HepG2 (cell line): ENCODE measurements around the gene FNDC4. TPM values are rescaled to one million over a fixed set of nuclear protein-coding genes. Genes with fewer than 3 reads are reported as not detected.

Experiments
- FOSL1 ChIP-seq: sonication (generic); formaldehyde crosslinking; IDR thresholded peaks from 2 replicates; pipeline ENCODE4 v1.9.0; 2021; ENCODE audit warnings: missing genetic modification reagents, borderline replicate concordance
- ISL2 ChIP-seq: sonication (generic); formaldehyde crosslinking; IDR thresholded peaks from 2 replicates; pipeline ENCODE4 v1.5.0; 2020; ENCODE audit warnings: missing genetic modification reagents
- JARID2 ChIP-seq: sonication (generic); formaldehyde crosslinking; IDR thresholded peaks from 2 replicates; pipeline ENCODE4 v1.8.1; 2023; ENCODE audit warnings: missing genetic modification reagents, inconsistent platforms; ENCODE audit not compliant: insufficient replicate concordance
- NFIC ChIP-seq: IDR thresholded peaks from 2 replicates; pipeline ENCODE4 v1.6.1; 2012; ENCODE audit warnings: mild to moderate bottlenecking, low read length, inconsistent platforms
- SKI ChIP-seq: fragments of 450-650 bp; IDR thresholded peaks from one replicate; pipeline ENCODE4 v1.6.1; 2018; ENCODE audit warnings: mild to moderate bottlenecking; ENCODE audit not compliant: partially characterized antibody
- SMAD9 ChIP-seq: sonication (generic); formaldehyde crosslinking; IDR thresholded peaks from 2 replicates; pipeline ENCODE4 v1.5.1; 2020; ENCODE audit warnings: mild to moderate bottlenecking, missing genetic modification reagents
- SMARCC2 ChIP-seq: fragments of 450-650 bp; IDR thresholded peaks from 2 replicates; pipeline ENCODE4 v1.6.1; 2017; ENCODE audit warnings: antibody characterized with exemption, mild to moderate bottlenecking
- SRY ChIP-seq: sonication (generic); formaldehyde crosslinking; IDR thresholded peaks from 2 replicates; pipeline ENCODE4 v1.8.0; 2022; ENCODE audit warnings: mild to moderate bottlenecking, missing genetic modification reagents
- ZNF235 ChIP-seq: sonication (generic); formaldehyde crosslinking; IDR thresholded peaks from 2 replicates; pipeline ENCODE4 v1.8.1; 2023; ENCODE audit warnings: mild to moderate bottlenecking, missing genetic modification reagents, borderline replicate concordance
- ZNF333 ChIP-seq: sonication (generic); formaldehyde crosslinking; IDR thresholded peaks from 2 replicates; pipeline ENCODE4 v1.4.0; 2020; ENCODE audit warnings: mild to moderate bottlenecking, missing genetic modification reagents, borderline replicate concordance
- ZNF343 ChIP-seq: sonication (generic); formaldehyde crosslinking; IDR thresholded peaks from 2 replicates; pipeline ENCODE4 v1.4.0; 2020; ENCODE audit warnings: mild to moderate bottlenecking, missing genetic modification reagents
- ZNF674 ChIP-seq: sonication (generic); formaldehyde crosslinking; IDR thresholded peaks from 2 replicates; pipeline ENCODE4 v1.5.0; 2020; ENCODE audit warnings: low read depth, mild to moderate bottlenecking, missing genetic modification reagents
- ZNF737 ChIP-seq: sonication (generic); formaldehyde crosslinking; IDR thresholded peaks from 2 replicates; pipeline ENCODE4 v1.5.0; 2020; ENCODE audit warnings: missing genetic modification reagents, mild to moderate bottlenecking, borderline replicate concordance
- ZNF782 ChIP-seq: sonication (generic); formaldehyde crosslinking; IDR thresholded peaks from 2 replicates; pipeline ENCODE4 v1.4.0; 2020; ENCODE audit warnings: missing genetic modification reagents, mild to moderate bottlenecking, borderline replicate concordance
- ZSCAN22 ChIP-seq: sonication (generic); formaldehyde crosslinking; IDR thresholded peaks from 2 replicates; pipeline ENCODE4 v1.4.0; 2020; ENCODE audit warnings: mild to moderate bottlenecking, missing genetic modification reagents
- polyA plus RNA-seq, 8 experiments: library from polyadenylated mRNA; depleted of rRNA in 3 of 8; stranded (reverse) in 7 of 8; unstranded in 1 of 8; fragments of >200 nt; fragmentation: Illumina TruSeq in 4 of 8; extraction: Trizol in 4 of 8; gene quantifications; 2 replicates each; pipeline versions ENCODE4 v1.2.1 to v1.2.3, GENCODE V29; 2011 to 2016; ENCODE audit warnings: low read depth in 4 of 8, missing spikeins in 1 of 8, mixed read lengths in 1 of 8; ENCODE audit not compliant: insufficient read depth in 1 of 8
- total RNA-seq, 5 experiments: library from RNA; depleted of rRNA; stranded (reverse); fragments of >200 nt; fragmentation: Illumina TruSeq; extraction: Trizol; gene quantifications; 2 replicates each; pipeline ENCODE4 v1.2.3, GENCODE V29; 2016; ENCODE audit warnings: low read depth in 1 of 5
- TF ChIP-seq, protein P1 (sequence below): sonication (generic); formaldehyde crosslinking; IDR thresholded peaks from 2 replicates; pipeline ENCODE4 v1.4.0; 2020; ENCODE audit warnings: missing genetic modification reagents, mild to moderate bottlenecking, borderline replicate concordance
- TF ChIP-seq, protein P2 (sequence below): IDR thresholded peaks from 2 replicates; pipeline ENCODE4 v1.6.1; 2016
- TF ChIP-seq, protein P3 (sequence below): sonication (generic); formaldehyde crosslinking; IDR thresholded peaks from 2 replicates; pipeline ENCODE4 v1.4.0; 2020; ENCODE audit warnings: mild to moderate bottlenecking, missing genetic modification reagents, borderline replicate concordance
- TF ChIP-seq, protein P4 (sequence below): sonication (generic); formaldehyde crosslinking; IDR thresholded peaks from 2 replicates; pipeline ENCODE4 v1.4.0; 2020; ENCODE audit warnings: mild to moderate bottlenecking, missing genetic modification reagents
- TF ChIP-seq, protein P5 (sequence below): sonication (generic); formaldehyde crosslinking; IDR thresholded peaks from 2 replicates; pipeline ENCODE4 v1.5.0; 2020; ENCODE audit warnings: missing genetic modification reagents, mild to moderate bottlenecking, borderline replicate concordance

The FNDC4 gene
- total and polyA plus RNA-seq, 2 of the 13 experiments (the other 11 are each of a cell fraction or from before 2014, with no cell fraction given): 9.0 to 17.4 TPM

DNA sequence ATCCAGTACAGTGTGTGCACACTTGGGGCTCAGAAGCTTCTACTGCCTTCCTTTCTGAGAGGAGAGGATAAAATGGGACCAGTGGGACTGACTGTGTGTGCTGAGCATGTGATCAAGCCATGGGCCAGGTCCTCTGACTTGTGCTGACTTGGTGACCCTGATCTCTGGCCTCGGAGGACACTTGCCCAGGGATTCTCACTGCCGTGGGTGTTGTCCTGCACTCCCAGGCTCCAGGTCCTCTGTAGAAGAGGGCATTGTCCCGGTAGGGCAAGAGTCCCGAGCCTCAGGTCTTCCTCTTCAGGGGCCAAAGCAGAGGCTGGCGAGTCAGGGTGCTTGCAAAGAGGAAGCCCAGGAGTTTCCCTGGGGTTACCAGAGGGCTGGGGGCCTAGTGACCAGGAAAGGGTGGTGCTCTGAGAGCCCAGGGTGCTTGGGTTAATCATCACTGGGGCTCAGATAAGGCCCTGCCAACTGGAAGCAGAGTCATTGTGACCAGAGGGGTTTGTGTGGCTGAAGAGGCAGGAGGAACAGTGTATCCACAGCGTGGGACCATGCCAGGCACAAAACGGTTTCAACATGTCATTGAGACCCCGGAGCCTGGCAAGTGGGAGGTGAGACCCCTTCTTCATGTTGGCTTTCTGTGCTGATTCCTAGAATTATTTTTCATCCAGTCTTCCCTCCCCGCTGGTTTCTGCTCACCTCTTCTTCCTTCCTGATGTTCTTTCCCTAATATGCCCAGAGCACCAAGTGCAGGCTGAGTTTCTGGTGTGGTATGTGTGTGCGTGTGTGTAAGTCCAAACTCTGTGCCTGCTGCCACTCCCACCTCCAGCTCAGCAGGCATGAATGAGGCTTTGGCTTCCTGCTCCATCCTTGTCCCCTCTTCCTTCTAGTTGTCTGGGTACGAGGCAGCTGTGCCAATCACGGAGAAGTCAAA is 1.6 kb upstream of the FNDC4 start, which contains the start of gene GCKR (continued):
- TF ChIP-seq, protein P1, sequence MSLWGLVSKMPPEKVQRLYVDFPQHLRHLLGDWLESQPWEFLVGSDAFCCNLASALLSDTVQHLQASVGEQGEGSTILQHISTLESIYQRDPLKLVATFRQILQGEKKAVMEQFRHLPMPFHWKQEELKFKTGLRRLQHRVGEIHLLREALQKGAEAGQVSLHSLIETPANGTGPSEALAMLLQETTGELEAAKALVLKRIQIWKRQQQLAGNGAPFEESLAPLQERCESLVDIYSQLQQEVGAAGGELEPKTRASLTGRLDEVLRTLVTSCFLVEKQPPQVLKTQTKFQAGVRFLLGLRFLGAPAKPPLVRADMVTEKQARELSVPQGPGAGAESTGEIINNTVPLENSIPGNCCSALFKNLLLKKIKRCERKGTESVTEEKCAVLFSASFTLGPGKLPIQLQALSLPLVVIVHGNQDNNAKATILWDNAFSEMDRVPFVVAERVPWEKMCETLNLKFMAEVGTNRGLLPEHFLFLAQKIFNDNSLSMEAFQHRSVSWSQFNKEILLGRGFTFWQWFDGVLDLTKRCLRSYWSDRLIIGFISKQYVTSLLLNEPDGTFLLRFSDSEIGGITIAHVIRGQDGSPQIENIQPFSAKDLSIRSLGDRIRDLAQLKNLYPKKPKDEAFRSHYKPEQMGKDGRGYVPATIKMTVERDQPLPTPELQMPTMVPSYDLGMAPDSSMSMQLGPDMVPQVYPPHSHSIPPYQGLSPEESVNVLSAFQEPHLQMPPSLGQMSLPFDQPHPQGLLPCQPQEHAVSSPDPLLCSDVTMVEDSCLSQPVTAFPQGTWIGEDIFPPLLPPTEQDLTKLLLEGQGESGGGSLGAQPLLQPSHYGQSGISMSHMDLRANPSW: peak; percentile 97
- TF ChIP-seq, protein P2, sequence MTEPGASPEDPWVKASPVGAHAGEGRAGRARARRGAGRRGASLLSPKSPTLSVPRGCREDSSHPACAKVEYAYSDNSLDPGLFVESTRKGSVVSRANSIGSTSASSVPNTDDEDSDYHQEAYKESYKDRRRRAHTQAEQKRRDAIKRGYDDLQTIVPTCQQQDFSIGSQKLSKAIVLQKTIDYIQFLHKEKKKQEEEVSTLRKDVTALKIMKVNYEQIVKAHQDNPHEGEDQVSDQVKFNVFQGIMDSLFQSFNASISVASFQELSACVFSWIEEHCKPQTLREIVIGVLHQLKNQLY (CRISPR knock-in tag): peak; percentile 99
- no peak; the same call in 1 of the 2 replicates for TF ChIP-seq ZNF737 (CRISPR knock-in tag)
- 0 out of 2 replicates have a peak, but pooled peaks have one; percentile 80 for TF ChIP-seq SMAD9 (CRISPR knock-in tag)
- TF ChIP-seq SRY (CRISPR knock-in tag): no peak
- no peak for TF ChIP-seq ZNF333 (CRISPR knock-in tag)
- TF ChIP-seq ZSCAN22 (CRISPR knock-in tag): no peak
- no peak for TF ChIP-seq FOSL1
- no peak for TF ChIP-seq SMARCC2
- TF ChIP-seq, protein P3, sequence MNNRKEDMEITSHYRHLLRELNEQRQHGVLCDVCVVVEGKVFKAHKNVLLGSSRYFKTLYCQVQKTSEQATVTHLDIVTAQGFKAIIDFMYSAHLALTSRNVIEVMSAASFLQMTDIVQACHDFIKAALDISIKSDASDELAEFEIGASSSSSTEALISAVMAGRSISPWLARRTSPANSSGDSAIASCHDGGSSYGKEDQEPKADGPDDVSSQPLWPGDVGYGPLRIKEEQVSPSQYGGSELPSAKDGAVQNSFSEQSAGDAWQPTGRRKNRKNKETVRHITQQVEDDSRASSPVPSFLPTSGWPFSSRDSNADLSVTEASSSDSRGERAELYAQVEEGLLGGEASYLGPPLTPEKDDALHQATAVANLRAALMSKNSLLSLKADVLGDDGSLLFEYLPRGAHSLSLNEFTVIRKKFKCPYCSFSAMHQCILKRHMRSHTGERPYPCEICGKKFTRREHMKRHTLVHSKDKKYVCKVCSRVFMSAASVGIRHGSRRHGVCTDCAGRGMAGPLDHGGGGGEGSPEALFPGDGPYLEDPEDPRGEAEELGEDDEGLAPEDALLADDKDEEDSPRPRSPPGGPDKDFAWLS (CRISPR knock-in tag): no peak
- no peak for TF ChIP-seq ZNF343 (CRISPR knock-in tag)
- TF ChIP-seq JARID2 (CRISPR knock-in tag): peak; percentile 19
- TF ChIP-seq ZNF782 (CRISPR knock-in tag): no peak
- peak; percentile 0; the same call in 1 of the 2 replicates for TF ChIP-seq NFIC
- TF ChIP-seq SKI: no peak
- TF ChIP-seq, protein P4, sequence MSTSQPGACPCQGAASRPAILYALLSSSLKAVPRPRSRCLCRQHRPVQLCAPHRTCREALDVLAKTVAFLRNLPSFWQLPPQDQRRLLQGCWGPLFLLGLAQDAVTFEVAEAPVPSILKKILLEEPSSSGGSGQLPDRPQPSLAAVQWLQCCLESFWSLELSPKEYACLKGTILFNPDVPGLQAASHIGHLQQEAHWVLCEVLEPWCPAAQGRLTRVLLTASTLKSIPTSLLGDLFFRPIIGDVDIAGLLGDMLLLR (CRISPR knock-in tag): peak; percentile 63; the same call in 1 of the 2 replicates
- 0 out of 2 replicates have a peak, but pooled peaks have one; percentile 82 for TF ChIP-seq ZNF674
- no peak for TF ChIP-seq ZNF235 (CRISPR knock-in tag)
- TF ChIP-seq ISL2: no peak
- TF ChIP-seq, protein P5, sequence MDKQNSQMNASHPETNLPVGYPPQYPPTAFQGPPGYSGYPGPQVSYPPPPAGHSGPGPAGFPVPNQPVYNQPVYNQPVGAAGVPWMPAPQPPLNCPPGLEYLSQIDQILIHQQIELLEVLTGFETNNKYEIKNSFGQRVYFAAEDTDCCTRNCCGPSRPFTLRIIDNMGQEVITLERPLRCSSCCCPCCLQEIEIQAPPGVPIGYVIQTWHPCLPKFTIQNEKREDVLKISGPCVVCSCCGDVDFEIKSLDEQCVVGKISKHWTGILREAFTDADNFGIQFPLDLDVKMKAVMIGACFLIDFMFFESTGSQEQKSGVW (CRISPR knock-in tag): no peak
